GM18951 (cell line): ENCODE results near the gene UBE2E3.
"Not testable (repeated sequence)": the region's sequence is repeated elsewhere in the genome, so short reads cannot be mapped to it uniquely, and the experiment has no call there.

Source experiments
- POLR2A ChIP-seq: IDR thresholded peaks from 4 replicates; pipeline ENCODE4 v1.6.1; 2011; ENCODE audit warnings: mild to moderate bottlenecking; ENCODE audit not compliant: insufficient read length, insufficient read depth; ENCODE audit errors: extremely low read depth
- in situ Hi-C: fragments of 300-500 bp; cut with MboI; formaldehyde crosslinking; loops from one replicate; pipeline ENCODE4 v1.12.0; 2022; ENCODE audit warnings: low sequenced_read_pairs, mixed read lengths, inconsistent platforms; ENCODE audit not compliant: unreplicated experiment

UBE2E3 gene

DNA sequence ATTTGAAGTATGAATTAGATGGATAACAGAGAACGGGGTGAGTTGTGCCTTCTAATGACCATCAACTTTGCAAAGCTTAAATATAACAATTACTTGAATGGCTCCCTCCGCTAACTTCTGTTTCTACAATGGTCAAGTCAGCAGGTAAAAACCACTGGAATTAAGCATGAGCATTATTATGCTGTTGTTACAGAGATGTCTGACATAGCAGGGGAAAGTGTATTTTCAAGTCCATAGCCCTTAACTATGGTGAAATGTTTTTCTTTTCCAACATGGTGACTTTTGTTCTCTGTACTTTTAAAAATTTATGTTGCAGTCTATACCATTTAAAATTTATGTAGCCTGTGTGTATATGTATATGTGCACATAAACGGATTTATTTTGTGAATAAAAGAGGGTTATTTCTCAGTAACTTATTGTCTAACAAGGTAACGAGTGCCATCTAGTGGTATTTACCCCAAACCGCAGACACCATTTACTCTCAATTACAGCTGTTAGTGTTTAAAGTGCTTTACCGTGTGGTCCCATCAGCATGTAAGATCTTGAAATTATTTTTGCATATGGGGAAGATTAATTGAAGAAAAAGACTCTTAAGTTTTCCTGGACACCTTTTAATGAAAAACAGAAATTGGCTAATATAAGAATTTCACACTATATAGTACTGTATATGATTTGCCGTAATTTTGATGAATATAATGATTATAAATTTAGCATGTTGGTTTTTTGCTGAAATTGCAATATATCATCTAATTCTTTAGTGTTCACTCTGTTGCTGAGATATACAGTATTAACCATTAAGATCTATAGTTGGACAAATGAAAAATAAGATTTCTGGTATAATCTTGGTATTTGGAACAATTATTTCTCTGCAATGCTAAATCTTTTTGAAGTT, 78.2 kb downstream of the UBE2E3 start:
- in situ Hi-C loops, result loop anchor here (25.0 kb wide), 1 partner anchor 421 kb away; no protein-coding TSS in a partner anchor
- TF ChIP-seq POLR2A, result no peak

DNA sequence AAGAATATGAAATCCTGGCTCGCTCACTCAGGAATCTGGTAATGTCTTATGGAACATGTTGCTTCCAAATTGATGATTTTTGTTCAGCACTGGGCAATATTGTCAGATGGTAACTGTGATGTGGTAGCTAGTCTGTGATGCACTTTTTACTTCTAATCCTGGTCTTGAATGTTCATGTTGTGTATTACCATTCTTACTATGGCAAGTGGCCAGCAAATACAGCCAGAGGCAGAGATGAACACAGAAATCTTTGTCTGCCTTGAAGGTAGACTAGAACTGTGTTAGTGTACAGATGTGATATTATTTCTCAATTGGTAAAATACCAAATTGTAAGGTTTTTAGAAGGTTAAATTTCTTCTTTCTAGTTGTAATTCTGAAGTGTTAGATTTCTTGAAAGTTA, 83.3 kb downstream of the UBE2E3 start:
- in situ Hi-C loops, result loop anchor here (10.0 to 25.0 kb wide), 2 partner anchors 426 to 939 kb away; no protein-coding TSS in a partner anchor
- TF ChIP-seq POLR2A, result no peak

DNA sequence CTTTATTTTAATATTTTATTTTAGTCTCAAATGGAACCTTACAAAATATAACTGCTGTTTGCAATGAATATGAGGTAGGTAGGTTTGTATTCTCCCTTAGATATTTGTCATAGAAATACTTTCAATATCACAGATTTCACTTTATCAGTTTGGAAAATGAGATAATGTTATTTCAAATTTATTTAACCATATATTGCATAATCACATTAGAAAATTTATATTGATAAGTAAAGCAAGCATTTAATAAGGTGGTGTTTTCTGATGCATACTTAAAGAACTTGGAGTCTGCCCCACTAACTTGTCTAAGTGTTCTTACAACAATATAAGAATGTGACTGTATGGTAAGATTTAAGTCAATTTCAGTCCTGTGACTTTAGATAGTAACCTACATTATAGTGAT, 85.1 kb downstream of the UBE2E3 start:
- no peak for TF ChIP-seq POLR2A
- in situ Hi-C loops, result loop anchor here (10.0 to 25.0 kb wide), 2 partner anchors 428 to 941 kb away; no protein-coding TSS in a partner anchor

DNA sequence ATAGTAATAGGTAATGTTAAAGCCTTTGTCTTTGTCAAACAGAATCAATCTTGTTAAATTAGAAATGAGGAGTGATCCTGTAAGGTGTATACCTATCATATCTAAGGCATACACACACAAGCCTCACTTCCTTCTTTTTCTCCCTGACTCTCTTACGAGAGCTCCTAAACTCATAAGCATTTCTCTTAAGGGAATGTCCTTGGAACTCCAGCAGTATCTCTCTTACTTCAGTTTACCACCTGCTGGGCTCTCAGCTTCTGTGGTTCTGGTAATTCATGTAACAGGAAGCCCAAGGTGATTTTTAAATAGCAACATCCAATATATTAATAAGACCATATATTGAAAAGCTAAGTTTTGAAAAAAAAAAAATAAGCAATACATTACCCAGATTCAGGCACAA, 85.9 kb downstream of the UBE2E3 start:
- in situ Hi-C loops, result loop anchor here (10.0 to 25.0 kb wide), 2 partner anchors 429 to 942 kb away; no protein-coding TSS in a partner anchor

DNA sequence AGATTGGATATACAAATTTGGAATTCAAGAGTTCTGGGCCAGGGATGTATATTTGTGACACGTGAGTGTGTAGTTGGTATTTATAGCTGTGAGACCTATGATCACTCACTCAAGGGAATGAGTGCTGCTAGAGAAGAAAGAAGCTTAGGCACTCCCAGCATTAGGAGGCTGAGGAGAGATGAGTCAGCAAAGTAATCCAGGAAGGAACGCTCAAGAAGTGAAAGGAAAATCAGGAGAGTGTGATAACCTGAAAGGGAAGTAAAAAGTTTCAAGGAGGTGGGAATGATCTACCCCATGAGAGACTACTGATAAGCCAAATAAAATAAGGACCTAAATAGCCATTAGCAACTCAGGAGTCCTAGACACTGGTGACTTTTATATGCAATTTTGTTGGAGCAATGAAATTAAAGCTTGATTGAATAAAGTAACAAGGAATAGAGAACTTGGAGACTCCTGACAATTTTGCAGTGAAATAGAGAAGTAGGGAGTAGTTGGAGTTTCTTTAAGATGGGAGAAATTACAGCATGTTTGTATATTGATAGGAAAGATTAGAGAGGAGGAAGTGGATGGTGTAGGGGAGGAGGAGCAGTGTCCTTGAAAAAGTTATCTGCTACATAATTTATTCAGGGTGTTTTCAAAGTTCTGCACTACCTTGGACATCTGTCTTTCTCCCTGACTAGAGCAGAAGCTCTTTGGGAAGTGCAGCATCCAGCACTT, 89.9 kb downstream of the UBE2E3 start:
- no peak for TF ChIP-seq POLR2A
- in situ Hi-C loops, result loop anchor here (10.0 to 25.0 kb wide), 2 partner anchors 433 to 645 kb away; no protein-coding TSS in a partner anchor

More for the DNA sequence above, 85.9 kb downstream of the UBE2E3 start:
- no peak for TF ChIP-seq POLR2A

DNA sequence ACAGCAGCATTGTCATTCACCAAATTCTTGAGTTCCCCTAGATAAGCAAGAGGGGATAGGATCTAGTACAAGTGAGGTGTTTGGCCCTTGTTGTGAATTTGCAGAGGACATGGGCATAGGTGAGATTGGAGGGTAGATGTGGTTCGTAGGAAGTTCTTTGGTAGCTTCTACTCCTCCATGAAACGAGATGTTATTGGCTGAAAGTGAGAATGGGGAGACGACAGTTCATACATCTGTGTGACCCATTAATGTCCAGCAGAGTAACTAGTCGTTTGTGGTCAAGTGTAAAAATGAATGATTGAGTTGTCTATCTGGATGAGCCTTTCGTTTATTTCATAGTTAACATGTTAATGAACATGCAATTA, 90.4 kb downstream of the UBE2E3 start:
- no peak for TF ChIP-seq POLR2A
- in situ Hi-C loops, result loop anchor here (10.0 to 25.0 kb wide), 2 partner anchors 434 to 644 kb away; no protein-coding TSS in a partner anchor

DNA sequence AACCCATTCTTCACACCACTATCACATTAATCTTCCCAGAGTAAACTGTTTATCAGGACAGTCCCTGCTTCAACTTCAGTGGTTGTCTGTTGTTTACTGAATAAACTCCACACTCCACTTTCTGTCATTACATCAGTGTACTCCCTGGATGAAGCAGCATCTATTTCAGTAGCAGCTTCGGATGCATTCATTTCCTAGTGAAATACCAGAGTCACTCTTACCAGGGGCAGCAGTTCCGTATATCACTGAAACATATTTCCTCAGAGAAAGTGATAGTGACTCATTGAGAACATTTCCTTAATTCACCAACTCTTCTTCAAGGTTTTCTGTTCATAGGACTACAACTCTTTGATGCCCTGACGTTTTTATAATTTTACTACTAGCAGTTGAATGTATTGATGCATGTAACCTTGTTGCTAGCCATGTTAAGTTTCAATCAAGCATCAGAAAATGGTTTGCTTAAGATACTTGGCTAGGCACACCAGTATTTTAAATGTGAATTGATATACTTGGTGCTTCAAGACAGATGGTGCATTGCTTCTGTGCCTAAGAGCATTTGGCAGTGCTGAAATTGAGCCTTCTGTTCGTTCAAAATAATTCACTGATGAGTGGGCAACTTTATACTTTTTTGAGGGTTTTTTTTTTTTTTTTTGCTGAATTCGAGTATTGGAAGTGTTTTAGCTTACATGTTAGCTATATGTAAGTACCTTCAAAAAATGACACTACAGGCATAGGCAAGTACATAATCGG, 92.3 kb downstream of the UBE2E3 start:
- in situ Hi-C loops, result loop anchor here (10.0 to 25.0 kb wide), 2 partner anchors 435 to 642 kb away; no protein-coding TSS in a partner anchor
- no peak for TF ChIP-seq POLR2A

DNA sequence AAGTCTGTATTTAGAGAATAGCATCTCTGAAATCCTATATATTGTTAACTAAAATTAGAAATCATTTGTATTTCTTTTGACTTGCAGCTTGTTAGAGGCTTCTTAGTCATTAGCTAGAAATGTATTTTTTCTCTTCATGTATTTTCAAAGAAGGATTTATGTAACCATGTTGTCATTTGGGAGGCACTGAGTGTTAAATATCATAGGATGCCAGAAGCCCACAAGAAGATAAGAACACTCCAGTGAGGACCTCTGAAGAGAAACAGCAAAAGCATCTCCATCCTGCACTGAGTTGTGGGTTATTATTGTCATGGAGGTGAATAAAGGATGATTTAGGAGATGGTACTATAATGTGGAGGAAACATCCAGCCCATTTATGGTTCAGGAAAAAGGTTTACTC, 93.5 kb downstream of the UBE2E3 start:
- in situ Hi-C loops, result loop anchor here (10.0 to 25.0 kb wide), 2 partner anchors 437 to 641 kb away; no protein-coding TSS in a partner anchor
- TF ChIP-seq POLR2A, result no peak

DNA sequence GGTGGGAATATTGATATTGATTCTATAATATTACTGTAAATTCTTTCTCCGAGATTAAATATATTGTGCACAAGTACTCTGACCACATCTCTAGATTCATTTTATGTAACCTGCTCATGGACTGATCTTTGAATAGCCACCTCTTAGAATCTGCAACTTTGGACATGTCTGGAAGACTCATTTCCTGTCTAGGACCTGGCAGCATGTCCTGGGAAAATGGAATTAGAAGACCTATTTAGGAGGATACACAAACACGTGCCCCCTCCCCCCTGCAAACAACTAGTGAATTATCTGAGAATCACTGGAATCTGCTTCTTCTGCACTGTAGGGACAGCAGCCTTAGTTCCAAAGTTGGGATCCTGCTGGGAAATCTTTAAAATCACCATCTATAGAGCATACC, 94.1 kb downstream of the UBE2E3 start:
- in situ Hi-C loops, result loop anchor here (10.0 to 25.0 kb wide), 2 partner anchors 437 to 640 kb away; no protein-coding TSS in a partner anchor
- TF ChIP-seq POLR2A, result no peak

DNA sequence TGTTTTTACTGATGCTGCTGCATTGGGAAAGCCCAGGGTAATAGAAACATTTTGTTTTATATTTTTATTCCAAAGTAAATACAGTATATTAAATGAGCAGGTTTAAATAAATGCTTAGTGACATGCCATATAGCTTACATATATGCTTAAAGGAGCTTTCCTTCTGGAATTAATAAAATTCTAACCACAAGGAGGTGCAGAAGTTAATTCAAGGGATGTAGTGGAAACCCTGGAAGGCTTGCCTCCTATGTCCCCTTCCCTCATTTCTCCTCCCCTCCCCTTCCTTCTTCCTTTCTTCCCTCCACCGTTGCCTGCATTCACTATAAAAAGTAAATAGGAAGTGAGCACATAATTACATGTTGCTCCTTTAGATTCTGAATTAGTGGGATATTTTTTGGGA, 96.3 kb downstream of the UBE2E3 start:
- no peak for TF ChIP-seq POLR2A
- in situ Hi-C loops, result loop anchor here (10.0 kb wide), 1 partner anchor 638 kb away; no protein-coding TSS in a partner anchor

DNA sequence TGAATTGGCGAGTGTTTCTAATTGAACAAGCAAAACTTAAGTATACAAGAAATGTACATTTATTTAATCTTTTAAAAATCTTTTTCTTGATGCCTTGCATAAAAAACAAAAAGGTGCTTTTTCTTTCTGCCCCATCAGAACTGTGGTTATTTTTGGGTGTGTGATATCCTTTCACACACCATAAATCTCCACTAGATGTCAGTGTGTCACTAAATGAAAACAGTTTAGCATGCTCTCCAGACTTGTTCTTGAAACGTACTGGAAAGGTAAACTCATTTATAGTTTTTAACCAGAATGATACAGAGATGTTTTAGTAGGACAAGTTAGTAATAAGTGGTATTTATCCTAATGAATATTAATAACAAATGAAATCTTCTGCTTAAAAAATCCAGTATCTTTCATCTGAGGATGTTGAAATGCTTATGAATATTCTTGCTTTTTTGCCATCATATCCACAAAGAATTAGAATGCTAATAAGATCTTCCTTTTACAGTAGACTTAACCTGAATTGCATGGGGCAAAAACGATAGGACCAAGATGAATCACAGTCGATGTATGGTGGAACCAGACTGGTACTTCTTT, 96.8 kb downstream of the UBE2E3 start:
- in situ Hi-C loops, result loop anchor here (10.0 kb wide), 1 partner anchor 638 kb away; no protein-coding TSS in a partner anchor
- no peak for TF ChIP-seq POLR2A

DNA sequence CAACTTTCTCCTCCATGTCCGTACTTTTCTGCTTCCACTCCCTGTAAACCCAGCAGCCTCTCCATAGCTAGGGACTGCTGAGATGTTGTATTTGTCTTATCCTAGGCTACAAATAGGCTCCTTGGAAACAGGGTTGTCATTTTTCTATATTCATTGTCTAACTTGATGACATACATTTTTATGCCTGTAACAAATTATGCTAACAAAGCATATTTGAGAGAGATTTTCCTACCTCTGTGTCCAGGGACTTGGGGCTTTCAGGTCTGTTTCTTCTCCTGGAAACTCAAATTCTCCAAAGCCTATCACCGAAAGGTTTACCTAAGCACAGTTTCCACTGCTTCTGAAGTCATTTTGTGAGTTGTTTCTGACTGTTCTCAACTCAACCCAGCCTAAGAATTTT, 102.7 kb downstream of the UBE2E3 start:
- TF ChIP-seq POLR2A, result no peak
- in situ Hi-C loops, result no loop called here

DNA sequence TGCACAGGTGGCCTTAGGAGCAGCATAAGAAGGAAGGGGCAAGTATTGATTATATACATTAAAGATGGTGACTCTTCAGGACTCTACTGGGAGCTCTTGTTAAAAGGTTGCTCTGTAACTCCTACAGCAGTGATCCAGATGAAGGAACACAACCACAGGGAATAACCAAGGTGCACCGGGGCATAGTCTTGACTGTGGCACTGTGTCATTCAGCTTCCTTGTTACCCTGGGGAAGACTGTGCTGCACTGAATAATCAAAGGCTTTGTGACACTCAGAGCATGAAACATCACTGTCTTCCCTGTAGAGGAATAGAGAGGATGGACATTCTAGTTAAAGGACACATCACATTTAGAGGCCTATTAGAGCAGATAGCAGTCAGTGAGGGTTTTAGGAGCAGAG, 105.3 kb downstream of the UBE2E3 start:
- TF ChIP-seq POLR2A, result no peak
- in situ Hi-C loops, result no loop called here

DNA sequence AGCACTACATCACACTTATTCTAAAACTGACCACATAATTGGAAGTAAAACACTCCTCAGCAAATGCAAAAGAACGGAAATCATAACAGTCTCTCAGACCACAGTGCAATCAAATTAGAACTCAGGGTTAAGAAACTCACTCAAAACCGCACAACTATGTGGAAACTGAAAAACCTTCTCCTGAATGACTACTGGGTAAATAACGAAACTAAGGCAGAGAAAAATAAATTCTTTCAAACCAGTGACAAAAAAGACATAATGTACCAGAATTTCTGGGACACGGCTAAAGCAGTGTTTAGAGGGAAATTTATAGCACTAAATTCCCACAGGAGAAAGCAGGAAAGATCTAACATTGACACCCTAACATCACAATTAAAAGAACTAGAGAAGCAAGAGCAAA, 111.5 kb downstream of the UBE2E3 start:
- in situ Hi-C loops, result not testable (repeated sequence)
